ENCODE results near the gene CLDN1. TPM values are rescaled to one million over a fixed set of nuclear protein-coding genes. Genes with fewer than 3 reads are reported as not detected.
"Not testable (repeated sequence)": the region's sequence is repeated elsewhere in the genome, so short reads cannot be mapped to it uniquely, and the experiment has no call there.

The CLDN1 gene
- total RNA-seq, 1 donor from 2014 or later = 109 TPM

GRCh38 chr3:190301591-190301990 lies 20.7 kb downstream of the CLDN1 start:
- no peak for ATAC-seq
- DNase-seq (ENCODE audit: low spot score) = no peak

- DNase-seq (ENCODE audit: low spot score) = no peak
Measured at GRCh38 chr3:190299969-190300368, 22.3 kb downstream of the CLDN1 start.

GRCh38 chr3:190294030-190294429 lies 28.2 kb downstream of the CLDN1 start:
- ATAC-seq (peak; percentile 27), DNase-seq (ENCODE audit: low spot score) (no peak)

More at GRCh38 chr3:190299969-190300368, 22.3 kb downstream of the CLDN1 start:
- peak; percentile 36 for ATAC-seq

DNA sequence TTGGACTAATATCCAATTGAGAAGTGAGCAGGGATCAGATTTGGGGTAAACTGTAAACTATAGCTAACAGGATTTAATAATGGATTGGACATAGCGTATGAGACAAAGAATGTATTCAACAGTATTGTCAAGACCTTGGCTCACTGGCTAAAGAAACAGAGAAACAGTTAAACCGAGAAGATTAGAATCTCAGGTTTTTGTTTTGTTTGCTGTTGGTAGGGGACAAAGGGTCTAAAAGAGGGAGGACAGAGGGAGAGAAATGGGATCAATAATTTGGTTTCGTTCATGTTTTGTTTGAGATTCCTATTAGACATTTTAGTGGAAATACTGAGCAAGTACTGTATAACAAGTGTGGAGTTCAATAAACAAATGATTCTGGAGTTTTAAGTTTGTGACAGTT lies 28.6 kb downstream of the CLDN1 start:
- ATAC-seq = peak; percentile 13

DNA sequence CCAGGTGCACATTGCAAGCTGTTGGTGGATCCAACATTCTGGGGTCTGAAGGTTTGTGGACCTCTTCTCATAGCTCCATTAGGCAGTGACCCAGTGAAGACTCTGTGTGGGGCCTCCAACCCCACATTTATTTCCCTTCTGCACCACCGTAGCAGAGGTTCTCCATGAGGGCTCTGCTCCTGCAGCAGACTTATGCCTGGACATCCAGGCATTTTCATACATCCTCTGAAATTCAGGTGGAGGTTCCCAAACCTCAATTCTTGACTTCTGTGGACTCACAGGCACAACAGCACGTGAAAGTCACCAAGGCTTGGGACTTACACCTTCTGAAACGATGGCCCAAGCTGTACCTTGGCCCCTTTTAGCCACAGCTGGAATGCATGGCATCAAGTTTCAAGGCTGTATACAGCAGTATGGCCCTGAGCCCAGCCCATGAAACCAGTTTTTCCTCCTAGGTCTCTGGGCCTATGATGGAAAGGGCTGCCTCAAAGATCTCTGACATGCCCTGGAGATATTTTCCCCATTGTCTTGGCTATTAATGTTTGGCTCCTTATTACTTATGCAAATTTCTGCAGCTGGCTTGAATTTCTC lies 30.2 kb downstream of the CLDN1 start:
- no peak for DNase-seq (ENCODE audit: low spot score)
- ATAC-seq = no peak

More for the DNA sequence above, 28.6 kb downstream of the CLDN1 start:
- no peak for DNase-seq (ENCODE audit: low spot score)

DNA sequence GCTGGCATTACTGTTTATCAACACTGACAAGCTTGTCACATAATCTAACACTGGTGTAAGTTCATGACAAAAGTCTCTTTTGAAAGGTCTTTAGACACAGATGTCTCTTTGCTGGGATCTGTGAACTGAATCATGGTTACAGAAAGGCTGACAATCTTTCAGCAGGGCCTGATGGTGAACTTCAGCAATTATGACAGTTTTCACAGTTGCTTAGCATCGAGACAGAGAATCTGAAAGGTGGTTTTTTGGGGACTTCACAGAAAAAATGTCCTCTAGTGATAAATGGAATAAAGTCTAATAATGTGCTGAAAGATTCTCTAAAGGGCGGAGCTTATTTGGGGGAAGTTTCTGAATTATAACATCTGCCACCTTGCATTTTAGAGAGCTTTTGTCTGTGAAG lies 32.3 kb downstream of the CLDN1 start:
- ATAC-seq (no peak), DNase-seq (ENCODE audit: low spot score) (no peak)

- no peak for ATAC-seq
- DNase-seq (ENCODE audit: low spot score) = no peak
Measured at GRCh38 chr3:190288836-190289235, 33.4 kb downstream of the CLDN1 start.

DNA sequence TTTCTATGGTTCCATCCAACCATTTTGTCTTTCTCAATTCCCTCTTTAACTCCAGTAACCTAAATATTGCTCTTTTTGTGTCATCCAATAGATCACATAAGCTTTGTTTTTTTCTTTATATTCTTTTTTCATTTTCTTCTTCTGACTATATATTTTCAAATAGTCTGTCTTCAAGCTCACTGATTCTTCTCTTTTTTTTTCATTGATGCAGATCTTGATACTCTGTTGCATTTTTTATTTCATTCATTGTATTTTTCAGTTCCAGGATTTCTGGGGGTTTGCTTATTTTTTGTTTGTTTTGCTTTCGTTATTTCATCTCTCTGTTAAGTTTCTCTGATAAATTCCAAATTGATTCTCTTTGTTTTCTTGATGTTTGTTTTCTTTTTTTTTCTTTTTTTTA lies 36.2 kb downstream of the CLDN1 start:
- ATAC-seq = no peak
- DNase-seq (ENCODE audit: low spot score) = no peak

DNA sequence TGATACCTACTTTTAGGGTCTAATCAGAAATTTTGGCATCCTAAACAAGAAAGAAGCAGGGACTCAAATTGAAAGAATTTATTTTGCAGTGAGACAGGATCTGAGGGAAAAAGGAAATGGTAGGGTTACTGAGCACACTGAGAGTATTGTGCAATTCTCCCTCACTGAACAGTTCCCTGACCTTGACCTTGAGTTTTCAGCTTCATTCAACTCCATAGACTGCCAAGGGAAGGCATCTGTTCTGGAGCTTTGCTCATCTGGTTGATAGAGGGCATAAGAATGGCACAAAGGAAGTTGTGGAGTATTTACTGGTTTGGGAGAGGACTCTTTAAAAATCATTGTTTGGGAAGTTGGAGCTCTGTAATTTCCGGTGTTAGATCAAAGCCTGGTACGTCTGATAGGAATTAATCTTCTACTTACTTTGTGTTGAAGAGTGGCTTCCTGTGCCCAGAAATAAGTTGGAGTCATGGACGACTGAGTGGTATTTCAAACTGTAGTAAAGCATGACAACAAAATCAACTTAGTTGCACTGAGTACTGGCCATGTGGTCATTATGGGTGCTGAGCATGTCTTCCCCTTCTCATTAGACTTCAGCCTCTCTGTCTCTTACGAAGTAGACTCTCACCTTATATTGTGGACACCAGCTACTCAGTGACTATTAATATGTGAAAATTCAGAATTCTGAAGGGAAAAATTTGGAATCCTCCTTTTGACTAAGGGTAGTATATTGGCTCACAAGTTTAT lies 40.8 kb downstream of the CLDN1 start:
- no peak for DNase-seq (ENCODE audit: low spot score)
- ATAC-seq = peak; percentile 93

DNA sequence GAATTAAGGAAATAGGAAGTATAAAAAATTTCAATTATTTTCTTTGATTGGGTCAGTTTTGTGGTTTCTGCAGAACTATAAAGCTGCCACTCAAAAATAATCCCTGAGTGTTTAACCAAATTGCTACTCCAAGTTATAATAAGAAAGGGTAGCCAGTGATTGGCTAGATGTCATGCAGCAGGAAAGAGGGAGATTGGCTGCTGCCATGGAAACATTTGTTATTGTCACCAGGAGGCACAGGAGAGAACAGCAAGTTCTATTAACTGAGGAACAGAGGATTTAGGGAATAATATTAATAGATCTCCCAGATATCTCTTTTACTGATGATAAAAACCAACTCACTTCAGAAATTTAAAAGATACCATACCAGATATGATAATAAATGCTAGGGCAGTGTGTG lies 42.6 kb downstream of the CLDN1 start:
- ATAC-seq (no peak), DNase-seq (ENCODE audit: low spot score) (no peak)

DNA sequence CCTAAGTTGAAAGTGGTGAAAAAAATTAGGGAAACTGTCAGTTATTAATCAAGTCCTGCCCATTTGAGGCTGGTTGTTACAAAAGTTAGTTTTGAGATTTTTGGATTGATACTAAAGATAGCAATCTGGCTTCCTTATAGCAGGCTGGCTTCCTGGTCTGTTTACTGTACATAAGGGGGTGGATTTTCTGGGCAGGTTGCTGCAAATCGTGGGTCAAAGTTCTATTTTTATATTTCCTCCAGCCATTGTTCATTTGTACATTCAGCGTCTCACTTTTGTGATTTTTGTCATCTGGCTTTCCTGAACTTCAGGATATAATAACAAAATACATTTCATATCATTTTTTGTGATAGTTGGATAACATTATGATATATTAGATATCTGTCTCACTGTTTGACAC lies 49.5 kb downstream of the CLDN1 start:
- DNase-seq (ENCODE audit: low spot score) = no peak
- ATAC-seq = no peak

DNA sequence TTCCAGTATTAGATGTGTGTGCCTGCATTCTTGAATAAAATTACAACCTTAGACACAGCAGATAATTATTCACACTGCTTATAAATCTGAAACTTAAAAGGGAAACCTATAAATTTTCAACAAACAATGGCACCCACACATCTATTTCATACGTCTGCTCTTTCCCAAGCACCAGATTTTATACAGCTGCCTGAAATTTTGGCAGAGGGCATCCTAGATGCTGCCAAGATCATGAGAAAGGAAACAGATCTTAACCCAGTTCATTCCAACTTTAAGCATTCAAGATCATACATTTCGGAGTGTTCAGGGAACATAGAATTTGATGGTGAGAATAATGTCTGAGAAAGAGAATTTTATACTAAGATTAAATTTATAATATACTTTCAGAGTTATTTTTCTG lies 53.1 kb downstream of the CLDN1 start:
- DNase-seq (ENCODE audit: low spot score) (no peak), ATAC-seq (no peak)

- not testable (repeated sequence) for DNase-seq (ENCODE audit: low spot score); ATAC-seq
Measured at GRCh38 chr3:190267464-190267863, 54.8 kb downstream of the CLDN1 start.

GRCh38 chr3:190266913-190267290 lies 55.3 kb downstream of the CLDN1 start:
- ATAC-seq (no peak), DNase-seq (ENCODE audit: low spot score) (no peak)

- ATAC-seq (no peak), DNase-seq (ENCODE audit: low spot score) (no peak)
Measured at GRCh38 chr3:190266265-190266912, 55.9 kb downstream of the CLDN1 start.

GRCh38 chr3:190265796-190266195 lies 56.5 kb downstream of the CLDN1 start:
- no peak for DNase-seq (ENCODE audit: low spot score)

GRCh38 chr3:190265126-190265525 lies 57.1 kb downstream of the CLDN1 start:
- no peak for DNase-seq (ENCODE audit: low spot score)

More at GRCh38 chr3:190265796-190266195, 56.5 kb downstream of the CLDN1 start:
- peak; percentile 59 for ATAC-seq

DNA sequence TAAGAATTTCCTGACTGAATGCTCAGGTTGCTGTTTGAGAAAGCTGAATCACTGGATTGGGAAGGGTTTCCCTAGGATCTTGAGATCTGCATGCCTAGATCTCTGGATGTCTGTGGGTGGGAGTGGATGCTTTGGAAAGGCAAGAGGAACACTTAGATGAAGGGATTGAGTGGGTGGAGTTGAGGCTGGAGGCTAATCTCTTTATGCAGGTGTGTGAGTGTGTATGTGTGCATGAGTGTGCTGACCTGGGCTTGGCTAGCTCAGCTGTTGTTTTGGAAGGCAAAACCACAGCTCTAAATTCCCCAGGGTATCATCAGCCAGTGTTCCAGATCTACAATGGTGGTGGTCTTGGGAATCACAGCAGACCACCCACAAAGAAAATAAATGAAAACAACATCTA lies 60.5 kb downstream of the CLDN1 start:
- ATAC-seq (no peak), DNase-seq (ENCODE audit: low spot score) (no peak)

More at GRCh38 chr3:190265126-190265525, 57.1 kb downstream of the CLDN1 start:
- ATAC-seq = no peak

- DNase-seq (ENCODE audit: low spot score) (no peak), ATAC-seq (no peak)
Measured at GRCh38 chr3:190261015-190261414, 61.2 kb downstream of the CLDN1 start.

- ATAC-seq = no peak
- DNase-seq (ENCODE audit: low spot score) = no peak
Measured at GRCh38 chr3:190260301-190260700, 61.9 kb downstream of the CLDN1 start.

GRCh38 chr3:190258634-190259033 lies 63.6 kb downstream of the CLDN1 start:
- DNase-seq (ENCODE audit: low spot score) = no peak
- ATAC-seq = no peak
